ENCODE data around the gene RGP1. TPM values are rescaled to one million over a fixed set of nuclear protein-coding genes. Genes with fewer than 3 reads are reported as not detected.

The RGP1 gene
- total RNA-seq, 1 experiment from 2014 or later, result 13.8 TPM

GRCh38 chr9:35717132-35717870 lies 31.8 kb upstream of the RGP1 start:
- intact Hi-C loops (cut with micrococcal nuclease), result no loop called here
- Histone ChIP-seq H3K27ac (ENCODE audit: low read length) (no peak overlapping the region), H3K4me3 (ENCODE audit: low read length) (no peak overlapping the region), H3K9me2 (replicated peaks; ENCODE audit: low read length) (no peaks in the 10 kb centered on the region), H3K9me3 (ENCODE audit: low read length) (no peaks in the 10 kb centered on the region), H3K4me1 (ENCODE audit: insufficient read depth, low read length) (peaks cover 4% of the 10 kb centered on the region; the same call in 1 of the 2 replicates), H3K4me2 (ENCODE audit: low read length) (no peak overlapping the region), H3K27me3 (ENCODE audit: low read length) (no peaks in the 10 kb centered on the region), H3F3A (ENCODE audit: low read length, unreplicated experiment) (no peaks in the 10 kb centered on the region), H3K9ac (ENCODE audit: low read length) (no peak overlapping the region), H2AFZ (ENCODE audit: low read length) (no peak overlapping the region), H3K79me2 (ENCODE audit: low read length) (no peaks in the 10 kb centered on the region), H3K36me3 (ENCODE audit: low read depth, low read length) (peaks cover 51% of the 10 kb centered on the region), H4K20me1 (ENCODE audit: low read length) (no peaks in the 10 kb centered on the region)
- DNase-seq (no peak), ATAC-seq (no peak)
- no TSS peak for BruUV-seq (replicated peaks)
- ChIA-PET CTCF (no interaction called here), POLR2A (ENCODE audit: unreplicated experiment) (no interaction called here)
- no peak for TF ChIP-seq EZH2phosphoT487 (IDR thresholded peaks at IDR 0.05; ENCODE audit: borderline replicate concordance, low read length)
- no peak for TF ChIP-seq EZH2 (IDR thresholded peaks at IDR 0.05; ENCODE audit: low read length, unreplicated experiment)
- no peak for TF ChIP-seq CTCF (conservative IDR thresholded peaks at IDR 0.05; ENCODE audit: low read depth, low read length)

- H3K9ac ChIP-seq (ENCODE audit: low read length), result no peak overlapping the region
- intact Hi-C loops (cut with micrococcal nuclease), result no loop called here
- no peak overlapping the region for H2AFZ ChIP-seq (ENCODE audit: low read length)
- no peaks in the 10 kb centered on the region for H3F3A ChIP-seq (ENCODE audit: low read length, unreplicated experiment)
- H3K79me2 ChIP-seq (ENCODE audit: low read length), result no peaks in the 10 kb centered on the region
- H3K4me1 ChIP-seq (ENCODE audit: insufficient read depth, low read length), result peaks cover 4% of the 10 kb centered on the region; the same call in 1 of the 2 replicates
- no peaks in the 10 kb centered on the region for H4K20me1 ChIP-seq (ENCODE audit: low read length)
- H3K27ac ChIP-seq (ENCODE audit: low read length), result peak overlapping the region; percentile 63
- ChIA-PET POLR2A (ENCODE audit: unreplicated experiment) (no interaction called here), CTCF (interaction anchor here (0.5 to 0.6 kb wide), 2 partner anchors 9 to 22 kb away, joined by 3 read pairs; no protein-coding TSS in a partner anchor)
- H3K36me3 ChIP-seq (ENCODE audit: low read depth, low read length), result peaks cover 45% of the 10 kb centered on the region
- BruUV-seq (replicated peaks), result no TSS peak
- peak; percentile 96 for ATAC-seq
- TF ChIP-seq EZH2phosphoT487 (IDR thresholded peaks at IDR 0.05; ENCODE audit: borderline replicate concordance, low read length), result no peak
- TF ChIP-seq CTCF (conservative IDR thresholded peaks at IDR 0.05; ENCODE audit: low read depth, low read length), result no peak
- no peak for TF ChIP-seq EZH2 (IDR thresholded peaks at IDR 0.05; ENCODE audit: low read length, unreplicated experiment)
- H3K9me2 ChIP-seq (replicated peaks; ENCODE audit: low read length), result no peaks in the 10 kb centered on the region
- H3K4me3 ChIP-seq (ENCODE audit: low read length), result no peak overlapping the region
- no peaks in the 10 kb centered on the region for H3K27me3 ChIP-seq (ENCODE audit: low read length)
- DNase-seq, result peak; percentile 39
- H3K9me3 ChIP-seq (ENCODE audit: low read length), result no peaks in the 10 kb centered on the region
- no peak overlapping the region for H3K4me2 ChIP-seq (ENCODE audit: low read length)
Observed at GRCh38 chr9:35718721-35719511, 30.2 kb upstream of the RGP1 start.

All from PC-3 (cell line).